ENCODE data around the gene CEP63. TPM values are rescaled to one million over a fixed set of nuclear protein-coding genes. Genes with fewer than 3 reads are reported as not detected.
A peak's percentile ranks its signal among the peaks of the same experiment; 100 is the strongest.

The CEP63 gene
- total RNA-seq, 2 donors from 2014 or later: 10.1 to 17.0 TPM

- Mint-ChIP-seq H3K27ac (no peak overlapping the region), H3K4me1 (no peaks in the 10 kb centered on the region), H3K27me3 (peaks cover 7% of the 10 kb centered on the region), H3K36me3 (ENCODE audit: low read depth) (no peaks in the 10 kb centered on the region), H3K4me3 (no peak overlapping the region), H3K9me3 (no peaks in the 10 kb centered on the region)
- ATAC-seq (replicated peaks): no peak
Observed at GRCh38 chr3:134598763-134599545, 113.1 kb downstream of the CEP63 start.

GRCh38 chr3:134600206-134600605, 114.3 kb downstream of the CEP63 start:
- ATAC-seq (replicated peaks): no peak
- Mint-ChIP-seq H3K36me3 (ENCODE audit: low read depth) (no peaks in the 10 kb centered on the region), H3K4me3 (peak overlapping the region; percentile 23), H3K27me3 (peaks cover 7% of the 10 kb centered on the region), H3K27ac (no peak overlapping the region), H3K9me3 (no peaks in the 10 kb centered on the region), H3K4me1 (no peaks in the 10 kb centered on the region)

- H3K4me3 Mint-ChIP-seq: peak overlapping the region; percentile 23
- peak; percentile 69 for ATAC-seq (replicated peaks)
- H3K4me1 Mint-ChIP-seq: no peaks in the 10 kb centered on the region
- H3K27ac Mint-ChIP-seq: no peak overlapping the region
- peaks cover 11% of the 10 kb centered on the region for H3K27me3 Mint-ChIP-seq
- H3K36me3 Mint-ChIP-seq (ENCODE audit: low read depth): no peaks in the 10 kb centered on the region
- H3K9me3 Mint-ChIP-seq: no peaks in the 10 kb centered on the region
Observed at GRCh38 chr3:134600685-134601463, 115.0 kb downstream of the CEP63 start.

GRCh38 chr3:134601539-134602439, 115.9 kb downstream of the CEP63 start:
- Mint-ChIP-seq H3K9me3 (no peaks in the 10 kb centered on the region), H3K27me3 (peaks cover 15% of the 10 kb centered on the region), H3K4me3 (no peak overlapping the region), H3K4me1 (peaks cover 3% of the 10 kb centered on the region), H3K36me3 (ENCODE audit: low read depth) (no peaks in the 10 kb centered on the region), H3K27ac (no peak overlapping the region)
- ATAC-seq (replicated peaks): no peak

GRCh38 chr3:134602440-134602814, 116.6 kb downstream of the CEP63 start:
- H3K27me3 Mint-ChIP-seq: peaks cover 19% of the 10 kb centered on the region

GRCh38 chr3:134603480-134603879, 117.6 kb downstream of the CEP63 start:
- Mint-ChIP-seq H3K27me3 (peaks cover 19% of the 10 kb centered on the region), H3K9me3 (no peaks in the 10 kb centered on the region), H3K27ac (no peak overlapping the region), H3K36me3 (ENCODE audit: low read depth) (no peaks in the 10 kb centered on the region), H3K4me1 (peaks cover 6% of the 10 kb centered on the region), H3K4me3 (no peak overlapping the region)
- no peak for ATAC-seq (replicated peaks)

More at GRCh38 chr3:134602440-134602814, 116.6 kb downstream of the CEP63 start:
- no peak for ATAC-seq (replicated peaks)
- no peak overlapping the region for H3K4me3 Mint-ChIP-seq
- no peaks in the 10 kb centered on the region for H3K36me3 Mint-ChIP-seq (ENCODE audit: low read depth)
- H3K27ac Mint-ChIP-seq: no peak overlapping the region
- no peaks in the 10 kb centered on the region for H3K9me3 Mint-ChIP-seq
- peaks cover 6% of the 10 kb centered on the region for H3K4me1 Mint-ChIP-seq

- Mint-ChIP-seq H3K36me3 (ENCODE audit: low read depth) (no peaks in the 10 kb centered on the region), H3K9me3 (no peaks in the 10 kb centered on the region), H3K4me1 (peaks cover 6% of the 10 kb centered on the region), H3K27ac (no peak overlapping the region), H3K27me3 (peaks cover 19% of the 10 kb centered on the region), H3K4me3 (no peak overlapping the region)
- ATAC-seq (replicated peaks): no peak
Observed at GRCh38 chr3:134603956-134604355, 118.1 kb downstream of the CEP63 start.

- no peaks in the 10 kb centered on the region for H3K36me3 Mint-ChIP-seq (ENCODE audit: low read depth)
- H3K4me1 Mint-ChIP-seq: peaks cover 6% of the 10 kb centered on the region
- no peak for ATAC-seq (replicated peaks)
- H3K9me3 Mint-ChIP-seq: no peaks in the 10 kb centered on the region
- H3K27ac Mint-ChIP-seq: no peak overlapping the region
- H3K4me3 Mint-ChIP-seq: no peak overlapping the region
- peaks cover 26% of the 10 kb centered on the region for H3K27me3 Mint-ChIP-seq
Observed at GRCh38 chr3:134605556-134605955, 119.7 kb downstream of the CEP63 start.

- no peaks in the 10 kb centered on the region for H3K36me3 Mint-ChIP-seq (ENCODE audit: low read depth)
- H3K27me3 Mint-ChIP-seq: peaks cover 24% of the 10 kb centered on the region
- H3K9me3 Mint-ChIP-seq: no peaks in the 10 kb centered on the region
- H3K27ac Mint-ChIP-seq: no peak overlapping the region
- peaks cover 6% of the 10 kb centered on the region for H3K4me1 Mint-ChIP-seq
- no peak for ATAC-seq (replicated peaks)
- H3K4me3 Mint-ChIP-seq: no peak overlapping the region
Observed at GRCh38 chr3:134606033-134607025, 120.5 kb downstream of the CEP63 start.

- no peak for ATAC-seq (replicated peaks)
- Mint-ChIP-seq H3K9me3 (no peaks in the 10 kb centered on the region), H3K4me3 (no peak overlapping the region)
Observed at GRCh38 chr3:134607054-134608022, 121.5 kb downstream of the CEP63 start.

GRCh38 chr3:134608023-134608770, 122.3 kb downstream of the CEP63 start:
- Mint-ChIP-seq H3K4me3 (no peak overlapping the region), H3K36me3 (ENCODE audit: low read depth) (no peaks in the 10 kb centered on the region), H3K27ac (no peak overlapping the region), H3K4me1 (peaks cover 6% of the 10 kb centered on the region), H3K9me3 (no peaks in the 10 kb centered on the region), H3K27me3 (peaks cover 27% of the 10 kb centered on the region)
- no peak for ATAC-seq (replicated peaks)

More at GRCh38 chr3:134607054-134608022, 121.5 kb downstream of the CEP63 start:
- peaks cover 26% of the 10 kb centered on the region for H3K27me3 Mint-ChIP-seq
- no peak overlapping the region for H3K27ac Mint-ChIP-seq
- H3K36me3 Mint-ChIP-seq (ENCODE audit: low read depth): no peaks in the 10 kb centered on the region
- H3K4me1 Mint-ChIP-seq: peaks cover 6% of the 10 kb centered on the region

Data from activated T-helper 17 cell treated with anti-CD3 and anti-CD28 coated beads, Interleukin-2, amount 50 U/mL, for 72 hours (primary cell).